H1 (cell line): ENCODE measurements around the gene KAT8. TPM values are rescaled to one million over a fixed set of nuclear protein-coding genes. Genes with fewer than 3 reads are reported as not detected.

Source experiments
- CTCF ChIA-PET: fragments of 300-600 bp; sonication (Branson Sonifier 250); formaldehyde crosslinking; loops from one replicate; lab custom pipeline; 2021; ENCODE audit not compliant: partially characterized antibody; lab: Charles Lee
- POLR2A ChIA-PET: fragments of 300-600 bp; sonication (Branson Sonifier 250); formaldehyde crosslinking; loops from one replicate; lab custom pipeline; 2021; ENCODE audit warnings: inconsistent platforms; ENCODE audit not compliant: partially characterized antibody; lab: Charles Lee
- DNase-seq, 2 experiments: peaks; one replicate each; pipeline versions ENCODE4 v3.0.0 to v3.0.0-alpha.2; 2010 to 2022; ENCODE audit warnings: low spot score in 2 of 2, low read depth in 1 of 2, mixed read lengths in 1 of 2
- FAIRE-seq: peaks from 2 replicates; lab custom pipeline; 2011; peaks lifted over from hg19 to GRCh38; lab: Jason Lieb, UNC
- H2AFZ ChIP-seq: 2 replicates; pipeline ENCODE4 v1.8.1; 2012; ENCODE audit warnings: low read length, inconsistent platforms
- H2AK5ac ChIP-seq: 2 replicates; pipeline ENCODE4 v1.6.1; 2013; ENCODE audit warnings: low read depth, low read length
- H2BK120ac ChIP-seq: replicated peaks from 2 replicates; pipeline ENCODE3; 2013; ENCODE audit warnings: low read depth, low read length, inconsistent platforms
- H2BK12ac ChIP-seq: 2 replicates; pipeline ENCODE4 v1.6.1; 2013; ENCODE audit warnings: low read depth, low read length
- H2BK15ac ChIP-seq: 2 replicates; pipeline ENCODE4 v1.6.1; 2013; ENCODE audit warnings: low read length
- H2BK20ac ChIP-seq: 2 replicates; pipeline ENCODE4 v1.6.1; 2013; ENCODE audit warnings: low read length
- H2BK5ac ChIP-seq: 2 replicates; pipeline ENCODE4 v1.6.1; 2013; ENCODE audit warnings: low read depth, low read length
- H3K14ac ChIP-seq: 2 replicates; pipeline ENCODE4 v1.6.1; 2013; ENCODE audit warnings: inconsistent platforms; ENCODE audit not compliant: insufficient read length
- H3K18ac ChIP-seq: 2 replicates; pipeline ENCODE4 v1.6.1; 2013; ENCODE audit warnings: low read length; ENCODE audit errors: extremely low read depth
- H3K23ac ChIP-seq: 2 replicates; pipeline ENCODE4 v1.6.1; 2013; ENCODE audit warnings: inconsistent platforms; ENCODE audit not compliant: insufficient read length
- H3K23me2 ChIP-seq: 2 replicates; pipeline ENCODE4 v1.6.1; 2013; ENCODE audit warnings: low read depth, low read length
- H3K27ac ChIP-seq: 2 replicates; pipeline ENCODE4 v1.6.1; 2011; ENCODE audit warnings: low read depth, low read length, inconsistent platforms
- H3K27me3 ChIP-seq, 4 experiments: replicated peaks in 1 of 4; 1 replicate in 1 of 4; 2 replicates in 3 of 4; pipeline versions ENCODE4 v1.6.1 to v1.8.1; 2011 to 2013; ENCODE audit warnings: low read length in 3 of 4, mild to moderate bottlenecking in 3 of 4, inconsistent platforms in 2 of 4, mixed read lengths in 2 of 4, moderate library complexity in 1 of 4; ENCODE audit not compliant: control insufficient read depth in 3 of 4, insufficient read depth in 3 of 4; ENCODE audit errors: extremely low read depth in 1 of 4
- H3K36me3 ChIP-seq, 4 experiments: 2 replicates each; pipeline versions ENCODE4 v1.6.1 to v1.8.1; 2011 to 2013; ENCODE audit warnings: mild to moderate bottlenecking in 4 of 4, low read length in 3 of 4, moderate library complexity in 2 of 4, control low read depth in 1 of 4, inconsistent platforms in 1 of 4; ENCODE audit not compliant: insufficient read depth in 4 of 4, control insufficient read depth in 2 of 4
- H3K4ac ChIP-seq: replicated peaks from 2 replicates; pipeline ENCODE3; 2013; ENCODE audit warnings: low read length, low read depth, mixed read lengths, inconsistent platforms; ENCODE audit not compliant: insufficient read length
- H3K4me1 ChIP-seq, 4 experiments: replicated peaks in 1 of 4; 1 replicate in 1 of 4; 2 replicates in 3 of 4; pipeline versions ENCODE4 v1.6.1 to v1.8.1; 2011 to 2013; ENCODE audit warnings: low read length in 3 of 4, inconsistent platforms in 2 of 4, mixed read lengths in 1 of 4; ENCODE audit not compliant: insufficient read depth in 4 of 4, control insufficient read depth in 3 of 4
- H3K4me2 ChIP-seq, 2 experiments: 2 replicates each; pipeline versions ENCODE4 v1.6.1 to v1.8.1; 2011 to 2013; ENCODE audit warnings: low read depth in 2 of 2, low read length in 2 of 2, control low read depth in 1 of 2, inconsistent platforms in 1 of 2, mild to moderate bottlenecking in 1 of 2; ENCODE audit not compliant: insufficient read depth in 1 of 2
- H3K4me3 ChIP-seq, 4 experiments: fragments of 200-600, 300-600 bp in 1 of 4; sonication (generic), shearing (Covaris generic), sonication (Bioruptor Twin) in 1 of 4; 2 replicates each; pipeline versions ENCODE4 v1.5.1 to v1.8.1; 2011 to 2016; ENCODE audit warnings: low read length in 4 of 4, low read depth in 3 of 4, control low read depth in 2 of 4, inconsistent platforms in 2 of 4, mild to moderate bottlenecking in 2 of 4, mixed read lengths in 1 of 4, moderate library complexity in 1 of 4; ENCODE audit not compliant: insufficient read depth in 2 of 4; ENCODE audit errors: extremely low read depth in 1 of 4
- H3K56ac ChIP-seq: replicated peaks from 2 replicates; pipeline ENCODE3; 2013; ENCODE audit warnings: low read depth, mild to moderate bottlenecking, mixed read lengths, low read length, inconsistent platforms; ENCODE audit not compliant: insufficient read length
- H3K79me1 ChIP-seq: 2 replicates; pipeline ENCODE4 v1.6.1; 2013; ENCODE audit warnings: low read depth, low read length, control low read depth
- H3K79me2 ChIP-seq, 2 experiments: 2 replicates each; pipeline versions ENCODE4 v1.6.1 to v1.8.1; 2012 to 2013; ENCODE audit warnings: low read length in 2 of 2, mild to moderate bottlenecking in 2 of 2, inconsistent platforms in 1 of 2; ENCODE audit not compliant: insufficient read depth in 2 of 2, control insufficient read depth in 1 of 2
- H3K9ac ChIP-seq, 4 experiments: replicated peaks in 1 of 4; 1 replicate in 1 of 4; 2 replicates in 3 of 4; pipeline versions ENCODE4 v1.6.1 to v1.8.1; 2011 to 2013; ENCODE audit warnings: low read depth in 3 of 4, low read length in 3 of 4, control low read depth in 2 of 4, mild to moderate bottlenecking in 2 of 4, moderate library complexity in 2 of 4, inconsistent platforms in 1 of 4; ENCODE audit errors: extremely low read depth in 1 of 4
- H3K9me3 ChIP-seq, 2 experiments: 2 replicates each; pipeline versions ENCODE4 v1.6.1 to v1.8.1; 2012 to 2013; ENCODE audit warnings: mild to moderate bottlenecking in 2 of 2, moderate library complexity in 2 of 2, control low read depth in 1 of 2, inconsistent platforms in 1 of 2, low read depth in 1 of 2, low read length in 1 of 2, mixed read lengths in 1 of 2; ENCODE audit not compliant: insufficient read depth in 2 of 2
- H4K20me1 ChIP-seq, 2 experiments: replicated peaks in 1 of 2; 2 replicates each; pipeline versions ENCODE3 to v1.8.1; 2011 to 2013; ENCODE audit warnings: inconsistent platforms in 2 of 2, low read length in 2 of 2, mild to moderate bottlenecking in 1 of 2; ENCODE audit not compliant: insufficient read depth in 2 of 2, control insufficient read depth in 1 of 2
- H4K5ac ChIP-seq: 2 replicates; pipeline ENCODE4 v1.6.1; 2013; ENCODE audit warnings: low read length, low read depth, mixed read lengths, inconsistent platforms; ENCODE audit not compliant: insufficient read length
- H4K8ac ChIP-seq: 2 replicates; pipeline ENCODE4 v1.8.0; 2013; ENCODE audit warnings: mild to moderate bottlenecking, moderate library complexity, low read length, inconsistent platforms; ENCODE audit not compliant: insufficient read depth; ENCODE audit errors: extremely low read depth
- H4K91ac ChIP-seq: replicated peaks from 2 replicates; pipeline ENCODE3; 2013; ENCODE audit warnings: low read length, mixed read lengths, inconsistent platforms; ENCODE audit not compliant: insufficient read length
- CHD1 ChIP-seq: IDR thresholded peaks from 2 replicates; pipeline ENCODE4 v1.6.1; 2012; ENCODE audit warnings: low read depth, low read length, improper control_type of control experiment
- CHD2 ChIP-seq: IDR thresholded peaks from 2 replicates; pipeline ENCODE4 v1.6.1; 2012; ENCODE audit warnings: low read length, improper control_type of control experiment
- EGR1 ChIP-seq: IDR thresholded peaks from 2 replicates; pipeline ENCODE4 v1.6.1; 2011; ENCODE audit warnings: low read depth, low read length, borderline replicate concordance
- EP300 ChIP-seq, 2 experiments: IDR thresholded peaks; 1 replicate in 1 of 2; 2 replicates in 1 of 2; pipeline ENCODE4 v1.6.1; 2011 to 2012; ENCODE audit warnings: low read depth in 2 of 2, low read length in 2 of 2, mild to moderate bottlenecking in 2 of 2, borderline replicate concordance in 1 of 2, inconsistent platforms in 1 of 2, moderate library complexity in 1 of 2
- RXRA ChIP-seq: IDR thresholded peaks from 2 replicates; pipeline ENCODE4 v1.6.1; 2011; ENCODE audit warnings: low read depth, mild to moderate bottlenecking, low read length, moderate library complexity; ENCODE audit not compliant: insufficient read depth
- SP4 ChIP-seq: IDR thresholded peaks from 2 replicates; pipeline ENCODE4 v1.6.1; 2012; ENCODE audit warnings: low read length, inconsistent platforms
- TEAD4 ChIP-seq: IDR thresholded peaks from 2 replicates; pipeline ENCODE4 v1.6.1; 2012; ENCODE audit warnings: low read depth, low read length, inconsistent platforms, mixed read lengths
- ZNF274 ChIP-seq: IDR thresholded peaks from 2 replicates; pipeline ENCODE4 v1.7.0; 2012; ENCODE audit warnings: low read length, borderline replicate concordance; ENCODE audit errors: extremely low read depth
- WGBS, 2 experiments: shearing (Covaris generic) in 1 of 2; methylation state at CpG; one replicate each; pipeline versions ENCODE4 v1.1.6 to v1.1.7; 2013 to 2015; ENCODE audit warnings: low lambda C conversion rate in 2 of 2, mixed read lengths in 2 of 2, inconsistent platforms in 1 of 2, low coverage in 1 of 2, missing lambda C conversion rate in 1 of 2; ENCODE audit not compliant: insufficient replicate concordance in 2 of 2, insufficient coverage in 1 of 2, insufficient read length in 1 of 2; ENCODE audit errors: extremely low coverage in 1 of 2, missing lambda C conversion rate in 1 of 2; 5-methylcytosine and 5-hydroxymethylcytosine counted together
- polyA plus RNA-seq, 7 experiments: library from polyadenylated mRNA; depleted of rRNA in 3 of 7; stranded (reverse) in 5 of 7; unstranded in 2 of 7; fragments of >200 nt in 5 of 7; fragments of 200-250 nt in 2 of 7; gene quantifications; 1 replicate in 5 of 7; 2 replicates in 1 of 7; 4 replicates in 1 of 7; pipeline versions ENCODE4 v1.2.1 to v1.2.3, GENCODE V29; 2011 to 2013; ENCODE audit warnings: missing spikeins in 2 of 7, mixed read lengths in 2 of 7
- total RNA-seq: library from RNA; stranded (reverse); fragmentation: NEBNext Ultra II Directional; extraction: Animal tissue kit (Norgen Biotek cat#: 25700); gene quantifications from 2 replicates; pipeline ENCODE4 v1.2.1, GENCODE V29; 2021
- TF ChIP-seq, protein P1 (sequence below): IDR thresholded peaks from 2 replicates; pipeline ENCODE4 v1.6.1; 2012; ENCODE audit warnings: inconsistent platforms

The KAT8 gene
- total and polyA plus RNA-seq, 2 of the 8 experiments (the other 6 are each of a cell fraction or from before 2014, with no cell fraction given) = 52.6 to 61.6 TPM

DNA sequence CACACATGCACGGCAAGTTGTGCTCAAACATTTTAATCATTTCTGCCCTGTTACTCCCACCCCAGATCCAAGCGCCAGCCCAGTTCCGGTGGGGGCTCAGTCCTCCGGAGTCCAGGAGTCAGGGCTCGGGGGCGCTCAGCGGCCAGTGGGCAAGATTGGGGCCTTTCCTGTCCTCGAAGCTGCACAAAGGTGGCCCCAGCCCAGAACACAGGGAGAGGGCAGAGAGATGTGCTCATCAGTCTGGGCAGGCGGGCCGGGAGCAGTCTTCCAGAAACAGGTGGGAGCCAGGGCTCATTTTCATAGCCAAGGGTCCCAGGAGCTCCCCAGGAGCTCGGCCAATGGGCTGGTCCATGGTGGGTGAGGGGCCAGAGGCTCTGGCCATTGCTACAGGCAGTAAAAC lies 14.0 kb downstream of the KAT8 start:
- H4K91ac ChIP-seq = no peak overlapping the region
- H3K4me3 ChIP-seq = peak overlapping the region in 1 of 4 experiments; percentile 5; a peak in 2 of 8 replicates
- no peak overlapping the region for H2AFZ ChIP-seq
- H3K4me1 ChIP-seq = peaks cover 0 to 39% (median 32%) of the 10 kb centered on the region in 4 experiments; a peak in 6 of 7 replicates
- no peak overlapping the region for H2AK5ac ChIP-seq
- ChIA-PET CTCF (interaction anchor here (0.5 to 1.3 kb wide), 5 partner anchors 10 to 1229 kb away, joined by 3 to 4 read pairs (median 3); no protein-coding TSS in a partner anchor), POLR2A (interaction anchor here (0.6 to 34.9 kb wide), 10 partner anchors 5 to 148 kb away, joined by 3 to 713 read pairs (median 4); partner anchors contain the start of genes BCKDK, FUS, KAT8 and PRSS36)
- WGBS, 2 experiments = 87% methylated on average over 11 of the region's 11 CpGs; no CpG with 5 or more reads in 1 of the 2 experiments
- H4K20me1 ChIP-seq = peaks cover 6 to 7% of the 10 kb centered on the region in 2 experiments
- H3K14ac ChIP-seq = no peak overlapping the region
- DNase-seq (no peak), FAIRE-seq (no peak)
- peaks cover 0 to 19% of the 10 kb centered on the region in 2 experiments; a peak in 2 of 4 replicates for H3K79me2 ChIP-seq
- no peak overlapping the region for H2BK20ac ChIP-seq
- H3K56ac ChIP-seq = no peak overlapping the region
- H2BK12ac ChIP-seq = no peak overlapping the region
- H2BK15ac ChIP-seq = no peak overlapping the region
- H3K23ac ChIP-seq = no peak overlapping the region
- peaks cover 16% of the 10 kb centered on the region for H3K23me2 ChIP-seq
- TF ChIP-seq TEAD4 = no peak
- TF ChIP-seq, protein P1, sequence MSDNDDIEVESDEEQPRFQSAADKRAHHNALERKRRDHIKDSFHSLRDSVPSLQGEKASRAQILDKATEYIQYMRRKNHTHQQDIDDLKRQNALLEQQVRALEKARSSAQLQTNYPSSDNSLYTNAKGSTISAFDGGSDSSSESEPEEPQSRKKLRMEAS = no peak
- no peak for TF ChIP-seq SP4
- no peak for TF ChIP-seq RXRA
- no peak for TF ChIP-seq EGR1
- TF ChIP-seq CHD2 = no peak
- no peak for TF ChIP-seq ZNF274
- TF ChIP-seq EP300 (IDR thresholded peaks at IDR 0.05; ENCODE audit: borderline replicate concordance in 1 of 2, low read depth in 2 of 2, low read length in 2 of 2) = no peak
- no peak for TF ChIP-seq CHD1
- peak overlapping the region; percentile 4; the same call in 1 of the 2 replicates for H4K8ac ChIP-seq
- no peak overlapping the region for H2BK120ac ChIP-seq
- peak overlapping the region in 1 of 2 experiments; percentile 2; a peak in 1 of 4 replicates for H3K4me2 ChIP-seq
- peaks cover 9% of the 10 kb centered on the region for H3K79me1 ChIP-seq
- no peaks in the 10 kb centered on the region for H3K9me3 ChIP-seq
- H4K5ac ChIP-seq = no peak overlapping the region
- no peak overlapping the region for H3K9ac ChIP-seq
- peak overlapping the region; percentile 75 for H2BK5ac ChIP-seq
- no peak overlapping the region for H3K18ac ChIP-seq
- peaks cover 14 to 27% (median 19%) of the 10 kb centered on the region in 4 experiments for H3K36me3 ChIP-seq
- peak overlapping the region; percentile 37; the same call in 1 of the 2 replicates for H3K27ac ChIP-seq
- no peaks in the 10 kb centered on the region for H3K27me3 ChIP-seq
- no peak overlapping the region for H3K4ac ChIP-seq
